K562 (cell line): Measurements from ENCODE around the gene PRF1. TPM values are rescaled to one million over a fixed set of nuclear protein-coding genes. Genes with fewer than 3 reads are reported as not detected.
A peak's percentile ranks its signal among the peaks of the same experiment; 100 is the strongest.

Experiments
- JUNB ChIP-seq: fragments of 450-650 bp; formaldehyde crosslinking; conservative IDR thresholded peaks from 2 replicates; pipeline ENCODE4 v1.4.0; 2020; ENCODE audit warnings: mild to moderate bottlenecking
- KLF16 ChIP-seq: IDR thresholded peaks from 2 replicates; pipeline ENCODE4 v1.6.1; 2016; ENCODE audit warnings: antibody characterized with exemption
- MYBL2 ChIP-seq, 2 experiments: fragments of 450-650 bp in 1 of 2; sonication (generic) in 1 of 2; formaldehyde crosslinking in 1 of 2; IDR thresholded peaks; 2 replicates each; pipeline versions ENCODE4 v1.6.1 to v1.8.1; 2017 to 2022; ENCODE audit warnings: borderline replicate concordance in 1 of 2, inconsistent platforms in 1 of 2, low read depth in 1 of 2, mild to moderate bottlenecking in 1 of 2, missing genetic modification reagents in 1 of 2, moderate library complexity in 1 of 2
- POLR2G ChIP-seq: fragments of 200-400 bp; formaldehyde crosslinking; IDR thresholded peaks from 2 replicates; pipeline ENCODE4 v1.6.1; 2017; ENCODE audit warnings: low read depth, mild to moderate bottlenecking, antibody characterized with exemption, low read length, moderate library complexity
- ZNF436 ChIP-seq: fragments of 250-450, 450-650 bp; sonication (Bioruptor Pico); formaldehyde crosslinking; IDR thresholded peaks from 2 replicates; pipeline ENCODE4 v1.7.0; 2020; ENCODE audit warnings: mild to moderate bottlenecking
- ZNF785 ChIP-seq: fragments of 250-450 bp; sonication (Bioruptor Pico); IDR thresholded peaks from 2 replicates; pipeline ENCODE4 v1.4.0; 2020; ENCODE audit warnings: mild to moderate bottlenecking
- polyA plus RNA-seq, 8 experiments: library from polyadenylated mRNA; depleted of rRNA in 4 of 8; stranded (reverse) in 5 of 8; unstranded in 3 of 8; fragments of >200 nt; fragmentation: Nextera tagmentation in 2 of 8; fragmentation: Illumina TruSeq in 1 of 8; extraction: Ambion mirVana in 2 of 8; extraction: Trizol in 1 of 8; gene quantifications; 2 replicates each; pipeline versions ENCODE4 v1.2.1 to v1.2.3, GENCODE V29; 2011 to 2014; ENCODE audit warnings: inconsistent platforms in 1 of 8, missing spikeins in 1 of 8
- total RNA-seq, 7 experiments: library from RNA; depleted of rRNA in 6 of 7; stranded (reverse); fragments of >200 nt in 6 of 7; fragmentation: Illumina TruSeq in 2 of 7; extraction: Trizol in 2 of 7; gene quantifications; 2 replicates each; pipeline versions ENCODE4 v1.2.1 to v1.2.3, GENCODE V29; 2011 to 2021; ENCODE audit warnings: low replicate concordance in 1 of 7
- TF ChIP-seq, protein P1 (sequence below): fragments of 250-450 bp; sonication (Bioruptor Pico); IDR thresholded peaks from 2 replicates; pipeline ENCODE4 v1.9.0; 2021; ENCODE audit warnings: mild to moderate bottlenecking
- TF ChIP-seq, protein P2 (sequence below): IDR thresholded peaks from 2 replicates; pipeline ENCODE4 v1.6.1; 2016; ENCODE audit warnings: missing genetic modification characterization, missing compliant biosample characterization
- TF ChIP-seq, protein P3 (sequence below): fragments of 250-450 bp; sonication (Bioruptor Pico); IDR thresholded peaks from 2 replicates; pipeline ENCODE4 v1.8.0; 2021; ENCODE audit warnings: borderline replicate concordance, mild to moderate bottlenecking, moderate library complexity; ENCODE audit not compliant: poor library complexity, severe bottlenecking
- TF ChIP-seq, protein P4 (sequence below), 3 experiments: fragments of 200-800 bp in 1 of 3; fragments of 250-450 bp in 1 of 3; fragments of 450-650 bp in 1 of 3; sonication (Bioruptor Pico) in 1 of 3; sonication (Bioruptor generic) in 1 of 3; formaldehyde crosslinking in 1 of 3; IDR thresholded peaks; 2 replicates each; pipeline versions ENCODE4 v1.6.1 to v1.8.0; 2016 to 2022; ENCODE audit warnings: mild to moderate bottlenecking in 2 of 3, missing genetic modification characterization in 2 of 3, missing compliant biosample characterization in 1 of 3, moderate library complexity in 1 of 3
- TF ChIP-seq, protein P5 (sequence below): fragments of 200-800 bp; sonication (Bioruptor generic); IDR thresholded peaks from 2 replicates; pipeline ENCODE4 v1.6.1; 2017; ENCODE audit warnings: missing genetic modification characterization, missing compliant biosample characterization
- TF ChIP-seq, protein P6 (sequence below), 2 experiments: fragments of 450-650 bp in 1 of 2; sonication (generic) in 1 of 2; formaldehyde crosslinking; conservative IDR thresholded peaks; 2 replicates each; pipeline versions ENCODE4 v1.4.0 to v1.8.1; 2020 to 2022; ENCODE audit warnings: mild to moderate bottlenecking in 1 of 2, missing genetic modification reagents in 1 of 2

Gene PRF1
- total and polyA plus RNA-seq, 9 of the 15 experiments (the other 6 are each of a cell fraction or from before 2014, with no cell fraction given): 3.8 to 8.6 (median 6.3) TPM

DNA sequence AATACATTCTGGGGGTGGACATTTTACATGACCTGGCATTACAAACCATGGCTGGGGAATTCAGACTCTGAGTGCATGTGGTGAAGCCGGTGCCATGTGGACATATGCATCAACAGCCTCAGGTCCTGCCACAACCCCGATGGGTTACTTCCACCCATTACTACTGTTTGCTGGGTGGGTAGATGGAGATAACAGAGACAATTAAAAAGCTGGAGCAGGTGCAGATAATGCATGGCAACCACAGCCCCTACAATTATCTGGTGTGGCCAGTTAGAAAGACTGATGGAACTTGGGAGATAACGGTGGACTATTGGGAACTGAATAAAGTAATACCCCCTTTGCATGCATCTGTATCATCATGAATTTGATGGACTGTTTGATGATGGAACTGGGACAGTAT lies 48.2 kb upstream of the PRF1 start (continued):
- TF ChIP-seq, protein P1, sequence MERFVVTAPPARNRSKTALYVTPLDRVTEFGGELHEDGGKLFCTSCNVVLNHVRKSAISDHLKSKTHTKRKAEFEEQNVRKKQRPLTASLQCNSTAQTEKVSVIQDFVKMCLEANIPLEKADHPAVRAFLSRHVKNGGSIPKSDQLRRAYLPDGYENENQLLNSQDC: no peak
- TF ChIP-seq, protein P2, sequence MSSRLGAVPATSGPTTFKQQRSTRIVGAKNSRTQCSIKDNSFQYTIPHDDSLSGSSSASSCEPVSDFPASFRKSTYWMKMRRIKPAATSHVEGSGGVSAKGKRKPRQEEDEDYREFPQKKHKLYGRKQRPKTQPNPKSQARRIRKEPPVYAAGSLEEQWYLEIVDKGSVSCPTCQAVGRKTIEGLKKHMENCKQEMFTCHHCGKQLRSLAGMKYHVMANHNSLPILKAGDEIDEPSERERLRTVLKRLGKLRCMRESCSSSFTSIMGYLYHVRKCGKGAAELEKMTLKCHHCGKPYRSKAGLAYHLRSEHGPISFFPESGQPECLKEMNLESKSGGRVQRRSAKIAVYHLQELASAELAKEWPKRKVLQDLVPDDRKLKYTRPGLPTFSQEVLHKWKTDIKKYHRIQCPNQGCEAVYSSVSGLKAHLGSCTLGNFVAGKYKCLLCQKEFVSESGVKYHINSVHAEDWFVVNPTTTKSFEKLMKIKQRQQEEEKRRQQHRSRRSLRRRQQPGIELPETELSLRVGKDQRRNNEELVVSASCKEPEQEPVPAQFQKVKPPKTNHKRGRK: no peak
- TF ChIP-seq ZNF785: no peak
- no peak for TF ChIP-seq POLR2G
- no peak for TF ChIP-seq ZNF436 (CRISPR knock-in tag)
- TF ChIP-seq, protein P3, sequence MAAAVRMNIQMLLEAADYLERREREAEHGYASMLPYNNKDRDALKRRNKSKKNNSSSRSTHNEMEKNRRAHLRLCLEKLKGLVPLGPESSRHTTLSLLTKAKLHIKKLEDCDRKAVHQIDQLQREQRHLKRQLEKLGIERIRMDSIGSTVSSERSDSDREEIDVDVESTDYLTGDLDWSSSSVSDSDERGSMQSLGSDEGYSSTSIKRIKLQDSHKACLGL (CRISPR knock-in tag): no peak
- peak; percentile 57; the same call in 1 of the 2 replicates for TF ChIP-seq KLF16
- TF ChIP-seq, protein P4, sequence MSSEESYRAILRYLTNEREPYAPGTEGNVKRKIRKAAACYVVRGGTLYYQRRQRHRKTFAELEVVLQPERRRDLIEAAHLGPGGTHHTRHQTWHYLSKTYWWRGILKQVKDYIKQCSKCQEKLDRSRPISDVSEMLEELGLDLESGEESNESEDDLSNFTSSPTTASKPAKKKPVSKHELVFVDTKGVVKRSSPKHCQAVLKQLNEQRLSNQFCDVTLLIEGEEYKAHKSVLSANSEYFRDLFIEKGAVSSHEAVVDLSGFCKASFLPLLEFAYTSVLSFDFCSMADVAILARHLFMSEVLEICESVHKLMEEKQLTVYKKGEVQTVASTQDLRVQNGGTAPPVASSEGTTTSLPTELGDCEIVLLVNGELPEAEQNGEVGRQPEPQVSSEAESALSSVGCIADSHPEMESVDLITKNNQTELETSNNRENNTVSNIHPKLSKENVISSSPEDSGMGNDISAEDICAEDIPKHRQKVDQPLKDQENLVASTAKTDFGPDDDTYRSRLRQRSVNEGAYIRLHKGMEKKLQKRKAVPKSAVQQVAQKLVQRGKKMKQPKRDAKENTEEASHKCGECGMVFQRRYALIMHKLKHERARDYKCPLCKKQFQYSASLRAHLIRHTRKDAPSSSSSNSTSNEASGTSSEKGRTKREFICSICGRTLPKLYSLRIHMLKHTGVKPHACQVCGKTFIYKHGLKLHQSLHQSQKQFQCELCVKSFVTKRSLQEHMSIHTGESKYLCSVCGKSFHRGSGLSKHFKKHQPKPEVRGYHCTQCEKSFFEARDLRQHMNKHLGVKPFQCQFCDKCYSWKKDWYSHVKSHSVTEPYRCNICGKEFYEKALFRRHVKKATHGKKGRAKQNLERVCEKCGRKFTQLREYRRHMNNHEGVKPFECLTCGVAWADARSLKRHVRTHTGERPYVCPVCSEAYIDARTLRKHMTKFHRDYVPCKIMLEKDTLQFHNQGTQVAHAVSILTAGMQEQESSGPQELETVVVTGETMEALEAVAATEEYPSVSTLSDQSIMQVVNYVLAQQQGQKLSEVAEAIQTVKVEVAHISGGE (CRISPR knock-in tag; IDR thresholded peaks at IDR 0.05): no peak
- TF ChIP-seq JUNB (CRISPR knock-in tag): no peak
- TF ChIP-seq MYBL2 (IDR thresholded peaks at IDR 0.05; ENCODE audit: low read depth): no peak
- TF ChIP-seq MYBL2 (CRISPR knock-in tag; IDR thresholded peaks at IDR 0.05; ENCODE audit: borderline replicate concordance): no peak
- TF ChIP-seq, protein P5, sequence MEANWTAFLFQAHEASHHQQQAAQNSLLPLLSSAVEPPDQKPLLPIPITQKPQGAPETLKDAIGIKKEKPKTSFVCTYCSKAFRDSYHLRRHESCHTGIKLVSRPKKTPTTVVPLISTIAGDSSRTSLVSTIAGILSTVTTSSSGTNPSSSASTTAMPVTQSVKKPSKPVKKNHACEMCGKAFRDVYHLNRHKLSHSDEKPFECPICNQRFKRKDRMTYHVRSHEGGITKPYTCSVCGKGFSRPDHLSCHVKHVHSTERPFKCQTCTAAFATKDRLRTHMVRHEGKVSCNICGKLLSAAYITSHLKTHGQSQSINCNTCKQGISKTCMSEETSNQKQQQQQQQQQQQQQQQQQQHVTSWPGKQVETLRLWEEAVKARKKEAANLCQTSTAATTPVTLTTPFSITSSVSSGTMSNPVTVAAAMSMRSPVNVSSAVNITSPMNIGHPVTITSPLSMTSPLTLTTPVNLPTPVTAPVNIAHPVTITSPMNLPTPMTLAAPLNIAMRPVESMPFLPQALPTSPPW (CRISPR knock-in tag): peak; percentile 25; the same call in 1 of the 2 replicates
- TF ChIP-seq, protein P6, sequence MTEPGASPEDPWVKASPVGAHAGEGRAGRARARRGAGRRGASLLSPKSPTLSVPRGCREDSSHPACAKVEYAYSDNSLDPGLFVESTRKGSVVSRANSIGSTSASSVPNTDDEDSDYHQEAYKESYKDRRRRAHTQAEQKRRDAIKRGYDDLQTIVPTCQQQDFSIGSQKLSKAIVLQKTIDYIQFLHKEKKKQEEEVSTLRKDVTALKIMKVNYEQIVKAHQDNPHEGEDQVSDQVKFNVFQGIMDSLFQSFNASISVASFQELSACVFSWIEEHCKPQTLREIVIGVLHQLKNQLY (CRISPR knock-in tag; conservative IDR thresholded peaks at IDR 0.05): no peak
